Gastrocnemius medialis (tissue), 4 donors: ENCODE data around the gene POU3F1. TPM values are rescaled to one million over a fixed set of nuclear protein-coding genes. Genes with fewer than 3 reads are reported as not detected.

ENCODE experiments used
- ATAC-seq, 2 donors: fragments of 150-250 bp; one replicate each; pipeline ENCODE4 v1.9.1; 2016
- DNase-seq, 2 donors: peaks; one replicate each; pipeline ENCODE4 v3.0.0-alpha.2; 2019
- H3K27ac ChIP-seq, 4 donors: fragments of 200-600 bp; sonication (generic); 1 replicate in 1 of 4; 2 replicates in 3 of 4; pipeline ENCODE4 v1.5.1; 2016 to 2018; ENCODE audit warnings: mild to moderate bottlenecking in 2 of 4, moderate library complexity in 1 of 4
- H3K27me3 ChIP-seq, 3 donors: fragments of 200-600 bp; sonication (generic) in 2 of 3; 1 replicate in 1 of 3; 2 replicates in 2 of 3; pipeline versions ENCODE4 v1.5.1 to v1.6.0; 2016 to 2019; ENCODE audit warnings: mild to moderate bottlenecking in 1 of 3, moderate library complexity in 1 of 3
- H3K36me3 ChIP-seq, 2 donors: fragments of 200-600 bp; sonication (generic) in 1 of 2; one replicate each; pipeline ENCODE4 v1.5.1; 2017 to 2018
- H3K4me1 ChIP-seq, 2 donors: fragments of 200-600 bp; sonication (generic) in 1 of 2; one replicate each; pipeline ENCODE4 v1.5.1; 2016 to 2017; ENCODE audit warnings: mild to moderate bottlenecking in 2 of 2
- H3K4me3 ChIP-seq, 4 donors: fragments of 200-600 bp; sonication (generic) in 3 of 4; 1 replicate in 1 of 4; 2 replicates in 3 of 4; pipeline ENCODE4 v1.5.1; 2016 to 2019; ENCODE audit warnings: mild to moderate bottlenecking in 2 of 4
- H3K9me3 ChIP-seq, 3 donors: fragments of 200-600 bp; sonication (generic) in 2 of 3; 1 replicate in 1 of 3; 2 replicates in 2 of 3; pipeline ENCODE4 v1.5.1; 2016 to 2019
- CTCF ChIP-seq, 5 experiments: fragments of 450-650 bp in 3 of 5; fragments of 200-600 bp in 2 of 5; sonication (generic) in 2 of 5; IDR thresholded peaks in 4 of 5; conservative IDR thresholded peaks in 1 of 5; 1 replicate in 4 of 5; 2 replicates in 1 of 5; pipeline ENCODE4 v1.5.1; 2016 to 2019; ENCODE audit warnings: antibody characterized with exemption in 5 of 5, mild to moderate bottlenecking in 3 of 5, moderate library complexity in 3 of 5
- POLR2A ChIP-seq, 2 donors: fragments of 450-650 bp; IDR thresholded peaks; one replicate each; pipeline ENCODE4 v1.6.1; 2017; ENCODE audit warnings: antibody characterized with exemption in 2 of 2, mild to moderate bottlenecking in 2 of 2, moderate library complexity in 2 of 2
- in situ Hi-C, 4 donors: fragments of 200-750 bp; cut with MboI; loops; one replicate each; pipeline versions ENCODE4 v1.15.0 to v1.8.0; 2017; ENCODE audit warnings: low sequenced_read_pairs in 4 of 4
- intact Hi-C: fragments of 100-400 bp; cut with DNase I; formaldehyde crosslinking; loops from one replicate; pipeline ENCODE4 v1.15.1; 2023; ENCODE audit warnings: low total_unique reads
- total RNA-seq, 4 donors: library from RNA; depleted of rRNA; stranded (reverse); fragments of >200 nt; gene quantifications; one replicate each; pipeline versions ENCODE4 v1.1.0 to v1.2.3, GENCODE V29; 2016

Gene POU3F1
- total RNA-seq, 4 donors from 2014 or later = 0.13 to 2.3 (median 0.69) TPM

DNA sequence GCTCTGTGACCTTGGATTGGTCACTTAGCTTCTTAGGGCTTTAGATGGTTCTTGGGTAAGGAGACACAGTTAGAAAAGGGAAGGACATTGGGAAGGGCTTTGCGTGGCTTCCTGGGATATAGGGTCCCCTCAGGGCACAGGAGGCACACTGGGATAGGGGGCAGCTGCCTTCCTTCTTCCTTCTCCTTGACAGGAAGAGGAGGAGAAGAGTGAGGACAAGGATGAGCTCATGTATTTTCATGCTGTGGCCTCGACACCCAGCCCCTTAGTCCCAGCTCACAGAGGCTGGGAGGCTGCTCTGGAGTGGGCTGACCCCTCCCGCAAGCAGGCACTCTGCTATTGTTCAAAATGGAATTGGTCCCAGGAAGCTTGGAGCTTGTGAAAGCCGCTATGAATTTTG is 45.7 kb upstream of the POU3F1 start:
- Histone ChIP-seq H3K4me3 (no peak overlapping the region), H3K36me3 (no peaks in the 10 kb centered on the region), H3K27ac (no peak overlapping the region), H3K4me1 (no peaks in the 10 kb centered on the region), H3K27me3 (peaks cover 0 to 3% (median 0%) of the 10 kb centered on the region in 3 donors), H3K9me3 (no peaks in the 10 kb centered on the region)
- TF ChIP-seq CTCF (IDR thresholded peaks at IDR 0.05 in 4 of 5, conservative IDR thresholded peaks at IDR 0.05 in 1 of 5) = no peak
- TF ChIP-seq POLR2A (IDR thresholded peaks at IDR 0.05) = no peak
- no peak for DNase-seq
- ATAC-seq = no peak
- intact Hi-C loops (no loop called here), in situ Hi-C loops (no loop called here)

DNA sequence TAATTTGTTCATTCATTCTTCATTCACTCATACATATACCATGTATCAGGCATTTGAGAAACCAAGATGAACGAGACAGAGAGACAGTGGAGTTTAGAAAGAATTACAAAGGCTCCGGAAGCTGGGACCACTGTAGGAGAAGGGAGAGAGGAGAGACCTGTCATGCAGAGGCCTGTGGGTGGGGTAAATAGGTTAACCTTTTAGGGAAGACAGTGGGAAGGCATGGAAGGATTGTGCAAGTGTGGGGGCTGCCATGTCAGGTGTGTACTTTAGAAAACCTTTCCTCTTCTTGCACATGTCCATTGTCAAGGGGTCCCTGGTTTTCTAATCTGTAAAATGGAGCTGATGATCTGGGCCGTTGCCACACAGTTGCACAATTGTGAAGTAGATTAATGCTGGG is 44.2 kb upstream of the POU3F1 start:
- ATAC-seq (no peak), DNase-seq (no peak)
- in situ Hi-C loops (no loop called here), intact Hi-C loops (no loop called here)
- Histone ChIP-seq H3K36me3 (no peaks in the 10 kb centered on the region), H3K4me3 (no peak overlapping the region), H3K9me3 (no peaks in the 10 kb centered on the region), H3K4me1 (no peaks in the 10 kb centered on the region), H3K27me3 (peaks cover 0 to 3% (median 0%) of the 10 kb centered on the region in 3 donors), H3K27ac (no peak overlapping the region)
- TF ChIP-seq POLR2A (IDR thresholded peaks at IDR 0.05) (no peak), CTCF (IDR thresholded peaks at IDR 0.05 in 4 of 5, conservative IDR thresholded peaks at IDR 0.05 in 1 of 5) (no peak)

GRCh38 chr1:38089712-38090360 is 43.2 kb upstream of the POU3F1 start:
- ATAC-seq = no peak
- TF ChIP-seq POLR2A (IDR thresholded peaks at IDR 0.05) = no peak
- TF ChIP-seq CTCF (IDR thresholded peaks at IDR 0.05 in 4 of 5, conservative IDR thresholded peaks at IDR 0.05 in 1 of 5) = no peak

DNA sequence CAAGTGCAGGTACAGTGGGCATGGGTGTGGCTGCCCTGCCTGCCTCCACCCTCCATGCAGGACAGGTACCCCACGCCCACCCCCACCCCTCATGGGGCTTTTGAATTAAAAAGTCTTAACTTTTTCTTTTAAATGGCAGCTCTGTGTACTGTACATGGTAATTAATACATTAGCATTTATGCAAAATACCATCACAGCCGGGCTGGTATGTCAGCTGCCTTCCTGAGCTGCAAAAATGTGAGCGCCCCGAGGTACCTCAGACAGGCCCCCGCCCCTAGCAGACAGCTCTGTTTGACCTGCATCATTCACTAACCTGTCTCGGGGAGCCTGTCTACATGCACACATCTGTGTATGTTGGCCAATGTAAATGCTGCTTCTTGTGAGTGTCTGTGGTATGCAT is 42.2 kb upstream of the POU3F1 start:
- no peak overlapping the region for H3K27ac ChIP-seq
- peaks cover 0 to 3% (median 0%) of the 10 kb centered on the region in 3 donors for H3K27me3 ChIP-seq
- no peaks in the 10 kb centered on the region for H3K36me3 ChIP-seq

More at GRCh38 chr1:38089712-38090360, 43.2 kb upstream of the POU3F1 start:
- Histone ChIP-seq H3K27ac (no peak overlapping the region), H3K9me3 (no peaks in the 10 kb centered on the region), H3K4me1 (peaks cover 2 to 4% of the 10 kb centered on the region in 2 donors), H3K36me3 (no peaks in the 10 kb centered on the region), H3K27me3 (peaks cover 0 to 3% (median 0%) of the 10 kb centered on the region in 3 donors), H3K4me3 (no peak overlapping the region)
- intact Hi-C loops (no loop called here), in situ Hi-C loops (no loop called here)
- no peak for DNase-seq

More for the DNA sequence above, 42.2 kb upstream of the POU3F1 start:
- H3K4me3 ChIP-seq = no peak overlapping the region
- DNase-seq = no peak
- in situ Hi-C loops = no loop called here
- TF ChIP-seq CTCF (IDR thresholded peaks at IDR 0.05 in 4 of 5, conservative IDR thresholded peaks at IDR 0.05 in 1 of 5) (no peak), POLR2A (IDR thresholded peaks at IDR 0.05) (no peak)
- no peak for ATAC-seq
- H3K4me1 ChIP-seq = peaks cover 9 to 10% of the 10 kb centered on the region in 2 donors
- H3K9me3 ChIP-seq = no peaks in the 10 kb centered on the region
- intact Hi-C loops = no loop called here
